HFF-Myc (cell line): Measurements from ENCODE around the gene THAP2.

ENCODE experiments used
- DNase-seq: peaks from one replicate; pipeline ENCODE4 v3.0.0-alpha.2; 2011; ENCODE audit warnings: low read depth; ENCODE audit errors: extremely low read depth
- H3K4me3 ChIP-seq: replicated peaks from 2 replicates; pipeline ENCODE4 v1.5.1; 2011; ENCODE audit warnings: low read depth, mild to moderate bottlenecking, control low read depth, low read length
- CTCF ChIP-seq: IDR thresholded peaks from 2 replicates; pipeline ENCODE4 v1.5.1; 2012; ENCODE audit warnings: mild to moderate bottlenecking, low read depth, low read length, control low read depth; ENCODE audit errors: missing control alignments

The THAP2 gene

GRCh38 chr12:71666259-71666658, 2.2 kb downstream of the THAP2 start:
- DNase-seq = no peak
- no peak overlapping the region for H3K4me3 ChIP-seq
- TF ChIP-seq CTCF = no peak

GRCh38 chr12:71671311-71671710, 7.2 kb downstream of the THAP2 start:
- H3K4me3 ChIP-seq = no peak overlapping the region
- no peak for DNase-seq
- no peak for TF ChIP-seq CTCF

- no peak overlapping the region for H3K4me3 ChIP-seq
- DNase-seq = no peak
- no peak for TF ChIP-seq CTCF
These were observed 7.7 kb downstream of the THAP2 start for GRCh38 chr12:71671816-71672215.

GRCh38 chr12:71682466-71682865, 18.4 kb downstream of the THAP2 start:
- no peak overlapping the region for H3K4me3 ChIP-seq
- DNase-seq = no peak
- no peak for TF ChIP-seq CTCF

- DNase-seq = no peak
- no peak for TF ChIP-seq CTCF
- no peak overlapping the region for H3K4me3 ChIP-seq
These were observed 19.5 kb downstream of the THAP2 start for GRCh38 chr12:71683633-71684032.

- H3K4me3 ChIP-seq = no peak overlapping the region
- TF ChIP-seq CTCF = no peak
- DNase-seq = no peak
These were observed 20.0 kb downstream of the THAP2 start for GRCh38 chr12:71684081-71684480.

GRCh38 chr12:71685312-71685906, 21.3 kb downstream of the THAP2 start:
- TF ChIP-seq CTCF = no peak
- no peak for DNase-seq
- H3K4me3 ChIP-seq = peak overlapping the region; percentile 55
